GM21723 (cell line): ENCODE results near the gene TSPO.

Experiments used
- ATAC-seq: cut with Tn5 transposase; IDR thresholded peaks from one replicate; pipeline ENCODE4 v1.9.1; 2021; ENCODE audit warnings: mild to moderate bottlenecking, moderate library complexity; ENCODE audit not compliant: unreplicated experiment

The TSPO gene

DNA sequence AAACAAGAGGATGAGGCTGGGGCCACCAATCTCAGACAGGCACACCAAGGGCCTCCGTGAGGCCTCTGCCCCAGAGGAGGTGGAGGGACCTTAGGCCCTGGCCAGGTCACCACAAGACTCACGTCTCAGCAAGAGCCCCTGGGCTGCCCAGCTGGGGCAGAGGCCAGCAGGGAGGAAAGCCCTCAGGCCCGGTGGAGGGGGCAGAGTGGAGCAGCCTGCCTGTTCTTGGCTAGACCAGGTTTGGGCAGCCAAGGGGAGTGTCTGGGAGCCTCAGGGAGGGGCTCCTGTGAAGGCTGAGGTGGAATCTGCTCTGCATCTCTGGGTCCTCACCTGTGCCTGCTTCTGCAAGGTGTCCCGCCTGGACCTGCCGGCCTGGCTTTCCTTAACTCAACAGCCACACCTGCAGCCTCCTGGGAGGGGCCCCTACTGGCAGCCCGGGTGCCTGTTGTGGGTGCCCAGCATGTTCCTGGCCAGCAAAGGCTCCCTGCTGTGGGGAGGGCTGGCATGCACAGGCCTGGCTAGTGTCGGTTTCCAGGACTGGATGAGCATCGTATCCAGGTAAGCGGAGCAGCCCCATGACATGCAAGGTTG lies 23.7 kb downstream of the TSPO start:
- no peak for ATAC-seq

DNA sequence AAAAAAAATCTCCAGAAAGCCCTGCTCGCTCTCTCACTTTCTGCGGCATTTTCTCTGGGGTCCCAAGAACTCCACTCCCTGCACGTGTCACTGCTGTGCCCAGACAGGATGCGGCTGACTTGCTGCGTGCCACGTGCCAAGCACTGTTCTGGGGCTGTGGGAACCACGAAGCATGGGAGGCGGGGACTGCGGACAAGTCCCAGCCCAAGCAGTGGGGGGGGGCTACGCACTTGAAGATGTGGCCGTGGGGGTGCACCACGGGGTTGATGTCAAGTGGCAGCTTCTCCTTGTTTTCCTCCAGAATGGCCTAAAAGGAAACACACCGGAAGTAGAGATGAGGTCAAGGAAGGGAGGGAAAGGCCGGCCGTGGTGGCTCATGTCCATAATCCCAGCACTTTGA lies 24.7 kb downstream of the TSPO start:
- no peak for ATAC-seq

DNA sequence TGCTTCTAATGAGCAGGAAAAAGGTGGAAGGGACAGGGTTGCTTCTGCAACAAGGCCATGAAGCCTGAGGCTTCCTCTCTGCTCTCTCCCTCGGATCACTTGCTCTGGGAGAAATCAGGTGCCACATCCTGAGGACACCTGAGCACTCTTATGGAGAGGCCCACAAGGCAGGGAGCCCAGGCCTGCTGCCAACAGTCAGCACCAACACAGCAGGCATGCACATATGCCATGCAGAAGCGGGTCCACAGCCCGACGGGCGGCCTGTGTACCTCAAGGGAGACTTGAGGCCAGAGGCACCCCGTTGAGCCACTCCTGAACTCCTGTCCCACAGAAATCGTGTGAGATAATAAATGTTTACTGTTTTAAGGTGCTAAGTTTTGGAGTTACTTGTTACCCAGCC lies 26.1 kb downstream of the TSPO start:
- no peak for ATAC-seq

DNA sequence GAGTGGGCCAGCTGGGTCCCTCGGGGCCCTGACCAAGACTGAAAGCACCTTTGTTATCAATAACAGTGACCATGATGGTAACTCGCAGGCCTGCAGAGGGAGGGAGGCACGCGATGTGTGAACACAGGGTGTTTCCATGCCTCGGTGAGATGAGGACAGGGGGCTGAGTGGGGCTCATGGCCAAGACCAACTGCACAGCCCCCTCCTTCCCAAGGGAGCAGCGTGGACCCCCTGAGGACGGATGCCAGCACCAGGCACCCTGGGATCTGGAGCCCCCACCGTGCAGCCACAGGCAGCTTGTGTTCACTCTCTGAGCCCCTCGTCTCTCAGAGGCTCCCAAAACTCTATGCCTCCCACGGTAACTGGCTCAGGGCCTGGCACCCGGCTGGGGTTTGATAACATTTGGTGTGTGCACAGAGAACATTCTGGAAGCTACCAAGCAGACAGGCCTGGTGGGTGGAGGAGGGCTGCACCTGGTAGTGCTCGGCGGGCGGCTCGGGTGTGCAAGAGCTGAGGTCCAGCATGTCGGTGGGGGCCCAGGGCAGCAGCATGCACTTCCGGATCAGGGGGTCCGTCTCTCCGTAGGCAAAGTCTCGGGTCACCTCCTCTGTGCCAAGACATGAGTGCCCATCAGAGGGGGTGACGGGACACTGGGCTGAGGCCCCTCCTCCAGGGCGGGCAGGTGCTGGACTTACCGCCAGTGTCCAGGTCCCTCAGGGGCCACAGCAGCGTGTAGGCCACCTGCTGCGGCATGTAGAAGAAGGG lies 28.0 kb downstream of the TSPO start:
- no peak for ATAC-seq

DNA sequence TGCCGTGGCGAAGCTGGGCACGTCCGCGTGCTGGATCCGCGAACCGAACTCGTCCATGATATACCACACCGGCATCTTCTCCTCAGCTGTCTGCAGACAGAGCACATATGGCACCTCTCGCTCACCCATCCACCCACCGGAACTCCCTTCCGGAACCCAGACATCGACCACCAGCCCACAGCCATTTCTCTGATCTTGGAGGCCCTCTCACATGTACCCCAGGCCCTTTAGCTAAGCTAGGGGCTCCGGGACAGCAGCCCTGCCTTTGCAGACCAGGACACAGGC lies 28.5 kb downstream of the TSPO start:
- no peak for ATAC-seq

DNA sequence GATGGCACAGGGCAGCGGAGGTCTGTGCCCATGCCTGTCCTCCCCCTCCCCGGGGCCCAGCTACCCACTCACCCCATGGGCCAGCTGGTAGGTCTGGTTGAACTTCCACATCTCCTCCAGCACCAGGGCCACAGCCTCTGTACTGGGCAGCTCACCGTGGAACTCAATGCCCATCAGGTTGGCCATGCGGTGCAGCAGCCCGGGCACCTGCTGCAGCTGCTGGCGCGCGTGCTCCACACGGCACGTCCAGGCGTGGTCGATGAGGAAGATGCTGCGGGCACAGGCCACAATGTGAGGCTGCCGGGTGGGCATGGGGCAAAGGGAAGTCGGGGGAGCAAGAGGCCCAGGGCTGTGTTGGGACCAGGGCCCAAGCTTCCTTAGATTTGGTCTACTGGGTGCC lies 29.3 kb downstream of the TSPO start:
- ATAC-seq, result no peak

DNA sequence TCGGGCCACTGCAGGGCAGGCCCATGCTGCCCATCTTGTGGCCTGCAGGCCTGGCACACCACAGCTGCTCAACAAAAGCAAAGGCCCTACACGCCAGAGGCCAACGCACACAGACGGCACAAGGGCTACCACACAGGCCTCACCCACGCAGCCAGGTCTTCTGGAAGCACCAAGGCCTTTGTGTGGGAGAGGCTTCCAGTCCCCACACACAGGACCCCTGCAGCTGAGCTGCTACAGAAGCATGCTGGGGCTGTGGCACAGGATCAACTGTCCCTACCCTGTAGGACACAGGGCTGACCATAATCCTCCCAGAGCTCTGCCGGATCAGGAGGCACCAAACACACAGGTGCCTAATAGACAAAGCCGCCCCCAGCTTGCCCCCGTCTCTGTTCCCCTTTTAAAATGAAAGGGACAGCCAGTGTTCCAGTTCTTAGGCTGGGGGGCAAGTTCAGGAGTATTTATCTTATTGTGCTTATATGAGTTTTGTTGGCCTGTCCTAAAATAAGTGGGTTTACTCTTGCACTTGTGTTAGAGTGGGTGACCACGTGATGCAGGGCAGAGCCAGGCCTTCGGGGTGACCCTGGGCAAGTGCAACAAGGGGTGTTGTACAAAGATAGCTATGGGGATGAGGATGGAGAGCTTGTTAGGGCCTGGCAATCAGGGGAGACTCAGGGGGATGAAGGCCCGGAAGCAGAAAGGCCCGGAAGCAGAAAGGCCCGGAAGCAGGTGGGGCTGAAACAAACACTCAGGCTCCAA lies 30.1 kb downstream of the TSPO start:
- ATAC-seq, result no peak

DNA sequence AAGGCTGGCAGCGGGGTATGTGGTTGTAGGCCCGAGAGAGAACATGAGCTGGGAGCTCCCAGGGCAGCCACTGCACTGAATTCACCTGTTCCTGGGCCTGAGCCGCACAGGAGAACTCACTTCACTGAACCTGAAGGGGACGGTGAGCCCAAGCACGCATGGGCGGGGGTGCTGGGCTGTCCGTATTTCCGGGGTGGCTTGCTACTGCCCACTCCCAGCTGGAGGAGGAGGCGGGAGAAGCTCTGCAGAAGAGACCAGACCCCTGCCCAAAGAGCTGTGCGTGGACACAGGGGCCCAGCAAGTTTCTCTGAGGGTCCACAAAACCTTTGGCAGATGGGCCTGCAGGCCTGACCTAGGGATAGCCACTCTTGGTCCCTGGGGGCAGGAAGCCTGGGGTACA lies 30.8 kb downstream of the TSPO start:
- no peak for ATAC-seq

DNA sequence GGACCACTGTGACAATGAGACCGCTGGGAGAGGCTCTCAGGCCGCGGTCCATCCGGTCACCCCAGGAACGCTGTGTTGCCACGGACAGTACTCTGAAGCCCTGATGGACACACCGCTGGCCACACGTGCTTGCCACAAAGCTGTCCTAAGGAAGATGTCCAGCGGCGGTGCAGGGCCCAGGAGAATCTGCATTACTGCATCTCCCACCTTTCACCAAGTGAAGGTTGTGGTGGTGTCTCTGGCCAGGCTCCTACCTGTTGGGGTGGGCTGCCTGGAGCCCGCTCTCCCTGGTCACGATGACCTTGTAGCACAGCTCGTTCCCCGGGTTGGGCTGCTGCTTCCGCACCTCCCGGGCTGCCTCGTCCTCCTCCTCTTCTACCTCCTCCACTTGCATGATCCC lies 31.4 kb downstream of the TSPO start:
- ATAC-seq, result no peak

DNA sequence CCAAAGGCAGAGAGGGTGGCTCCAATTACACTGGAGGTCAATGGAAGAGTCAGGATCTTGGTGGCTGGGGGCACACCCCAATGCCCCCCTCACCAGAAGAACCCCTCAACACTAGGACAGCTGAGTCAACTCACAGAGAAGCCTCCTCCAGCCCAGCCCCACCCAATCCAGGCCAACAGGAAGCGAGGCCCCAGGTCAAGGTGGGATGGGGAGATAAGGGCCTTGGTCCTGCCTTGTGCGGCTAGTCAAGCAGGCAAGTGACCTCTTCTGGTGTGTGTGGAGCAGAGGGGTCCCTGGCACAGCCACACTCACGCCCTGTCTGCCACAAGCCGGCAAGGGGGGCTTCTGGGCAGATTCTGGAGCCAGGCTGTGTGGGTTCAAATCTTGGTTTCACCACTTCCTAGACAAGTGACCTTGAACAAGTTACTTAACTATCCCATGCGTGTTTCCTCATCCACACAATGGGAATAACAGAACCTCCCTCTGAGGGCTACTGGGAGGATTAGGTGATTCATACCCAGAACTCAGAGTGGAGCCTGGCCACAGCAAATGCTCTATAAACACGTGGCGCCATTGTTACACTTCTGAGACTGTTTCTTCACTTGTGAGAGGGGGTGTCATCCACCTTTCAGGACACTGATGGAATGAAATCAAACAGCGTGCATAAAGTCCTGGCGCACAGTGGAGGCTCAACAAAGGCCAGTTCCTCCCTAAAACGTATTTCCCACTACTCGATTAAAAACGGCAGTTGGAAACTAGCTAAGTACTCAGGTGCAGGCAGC lies 32.3 kb downstream of the TSPO start:
- ATAC-seq, result no peak

DNA sequence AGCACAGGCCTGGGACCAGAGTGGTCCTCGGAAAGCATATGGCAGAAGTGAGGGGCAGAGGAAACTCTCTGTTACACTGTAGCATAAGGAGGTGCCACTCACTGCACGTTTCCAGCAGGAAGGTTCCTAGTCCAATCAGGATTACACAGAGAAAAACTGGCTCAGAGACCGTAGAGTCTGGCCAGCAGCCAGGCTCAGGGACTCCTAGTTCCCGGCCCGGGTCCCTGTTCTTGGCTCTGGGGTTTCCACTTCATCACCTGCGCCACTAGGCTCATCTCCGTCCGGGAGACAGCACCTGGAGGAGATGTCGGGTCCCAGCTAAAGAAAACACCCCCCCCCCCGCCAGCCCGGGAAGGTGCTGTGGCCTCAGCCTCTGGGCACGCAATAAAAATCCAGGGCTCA lies 34.5 kb downstream of the TSPO start:
- no peak for ATAC-seq

DNA sequence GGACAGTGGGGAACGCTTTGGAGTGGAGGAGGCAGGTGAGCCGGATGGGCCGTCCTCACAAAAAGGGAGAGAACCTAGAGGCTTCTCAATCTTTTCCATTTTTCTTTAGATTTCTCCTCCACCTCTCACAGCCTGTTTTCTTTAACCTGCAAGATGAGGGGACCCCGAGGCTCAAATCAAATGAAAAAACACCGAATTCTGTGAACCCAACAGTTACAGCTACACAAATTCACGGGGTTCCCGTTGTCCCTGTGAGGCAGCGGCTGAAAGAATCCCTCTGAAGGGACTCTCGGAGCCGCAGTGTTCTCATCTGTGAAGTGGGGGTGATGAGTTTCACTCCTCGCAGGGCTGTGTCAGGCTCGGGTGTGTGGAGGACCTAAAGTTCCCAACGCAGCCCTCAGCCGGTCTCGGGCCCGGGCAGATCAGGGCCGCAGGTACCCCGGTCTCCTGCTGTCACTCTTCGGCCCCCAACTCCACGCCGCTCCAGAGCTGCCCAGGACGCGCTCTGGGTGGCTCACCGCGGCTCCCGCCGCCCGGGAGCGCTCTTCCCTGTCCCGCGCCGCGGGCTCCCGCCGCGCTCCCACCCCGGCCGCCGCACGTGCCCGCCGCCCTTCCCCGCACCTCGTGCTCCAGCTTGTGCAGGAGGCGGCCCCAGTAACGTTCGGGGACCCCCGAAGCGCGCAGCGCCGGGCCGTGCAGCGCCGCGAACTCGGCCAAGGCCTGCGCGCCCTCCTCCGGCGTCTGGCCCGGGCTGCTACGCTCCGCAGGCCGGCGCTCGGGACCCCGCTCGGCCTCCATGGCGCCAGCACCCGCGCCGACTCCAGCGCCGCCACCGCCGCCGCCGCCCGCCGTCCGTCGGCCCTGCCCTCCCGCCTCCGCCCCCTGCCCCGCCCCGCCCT lies 35.2 kb downstream of the TSPO start, which contains the start of gene TTLL12:
TSS of gene TTLL12 (minus strand) at position 863 of the 899 bp plus-strand sequence. CDS start at position 798, 65 bp downstream.
- peak; percentile 44 for ATAC-seq

DNA sequence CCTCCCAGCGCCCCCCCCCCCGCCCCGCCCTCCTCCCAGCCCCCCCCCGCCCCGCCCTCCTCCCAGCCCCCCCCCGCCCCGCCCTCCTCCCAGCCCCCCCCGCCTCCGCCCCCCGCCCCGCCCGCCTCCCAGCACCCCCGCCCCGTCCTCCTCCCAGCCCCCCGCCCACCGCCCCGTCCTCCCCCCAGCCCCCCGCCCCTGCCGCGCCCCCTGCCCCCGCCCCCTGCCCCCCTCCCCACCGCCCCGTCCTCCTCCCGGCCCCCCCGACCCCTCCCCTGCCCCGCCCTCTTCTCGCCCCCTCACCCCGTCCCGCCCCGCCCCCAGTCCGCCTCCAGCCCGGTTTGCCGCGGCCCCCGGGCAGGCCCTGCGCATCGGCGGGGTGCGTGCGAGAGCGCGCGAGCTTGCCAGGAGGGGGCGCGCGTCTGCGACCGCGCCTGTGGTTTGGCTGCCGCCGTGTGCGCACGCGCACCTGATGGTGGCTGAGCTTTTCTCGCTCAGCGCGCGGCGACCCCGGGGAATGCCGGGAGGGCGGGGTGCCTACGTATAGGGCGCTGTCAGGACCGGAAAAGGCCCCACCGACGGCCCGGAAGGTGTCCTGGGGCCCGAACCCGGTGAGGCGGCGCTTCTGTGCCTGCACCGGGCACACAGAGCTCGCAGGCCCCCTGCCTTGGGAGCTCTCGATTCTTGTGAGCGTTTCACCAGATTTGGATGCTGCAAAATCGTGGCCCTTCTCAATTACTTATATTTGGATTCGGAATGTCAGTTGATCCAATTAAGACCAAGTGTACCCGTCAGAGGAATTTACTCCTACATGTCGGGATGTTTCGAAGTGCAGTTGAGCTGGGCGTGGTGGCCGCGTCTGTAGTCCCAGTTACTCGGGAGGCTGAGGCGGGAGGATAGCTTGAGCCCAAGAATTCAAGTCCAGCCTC lies 36.1 kb downstream of the TSPO start:
- ATAC-seq, result peak; percentile 76

DNA sequence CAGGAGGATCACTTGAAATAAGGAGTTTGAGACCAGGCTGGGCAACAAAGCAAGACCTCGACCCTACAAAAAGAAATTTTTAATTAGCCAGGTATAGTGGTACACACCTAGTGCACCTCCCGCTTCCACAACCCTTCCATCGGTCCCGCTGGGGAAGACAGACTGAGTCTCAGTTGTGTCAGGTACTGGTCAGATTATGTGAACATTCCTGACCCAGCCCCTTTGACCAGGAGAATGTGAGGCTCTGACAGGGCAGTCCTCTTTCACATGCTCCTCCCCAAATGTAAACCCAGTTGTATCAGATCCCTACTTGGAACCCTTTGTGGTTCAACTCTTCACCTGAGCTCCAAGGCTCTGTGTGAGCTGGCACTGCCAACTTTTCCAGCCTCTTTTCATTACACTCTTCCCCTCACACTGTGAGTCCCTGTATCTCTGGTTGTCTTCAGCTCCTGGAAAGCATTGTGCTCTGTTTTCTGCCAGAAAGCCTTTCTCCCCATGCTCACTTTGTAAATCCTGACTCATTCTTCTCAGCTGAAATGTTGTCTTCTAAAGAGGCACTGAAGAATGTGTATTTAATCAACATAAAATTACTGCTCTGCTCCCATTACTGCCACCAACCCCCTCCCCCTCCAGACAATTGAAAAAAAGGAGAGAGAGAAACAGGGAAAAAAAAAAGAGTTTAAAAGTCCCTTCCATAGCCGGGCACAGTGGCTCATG lies 37.6 kb downstream of the TSPO start:
- no peak for ATAC-seq

DNA sequence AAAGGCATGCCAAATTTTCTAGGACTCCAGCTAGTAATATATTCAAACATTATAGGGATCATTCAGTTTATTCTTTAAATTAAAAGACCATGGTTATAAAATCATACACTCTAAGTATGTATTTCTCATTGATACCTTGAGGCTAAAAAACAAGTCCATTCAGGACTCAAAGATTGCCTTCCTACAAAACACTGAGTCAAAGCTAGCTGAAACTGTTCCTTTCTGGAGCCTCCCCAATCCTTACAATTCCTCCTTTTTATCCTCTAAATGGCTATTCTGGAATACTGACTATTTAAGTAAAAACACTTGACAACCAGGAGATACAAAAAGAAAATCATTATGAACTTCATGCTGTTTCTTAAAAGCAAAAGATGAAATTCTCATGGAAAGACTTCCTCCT lies 40.5 kb downstream of the TSPO start:
- no peak for ATAC-seq

DNA sequence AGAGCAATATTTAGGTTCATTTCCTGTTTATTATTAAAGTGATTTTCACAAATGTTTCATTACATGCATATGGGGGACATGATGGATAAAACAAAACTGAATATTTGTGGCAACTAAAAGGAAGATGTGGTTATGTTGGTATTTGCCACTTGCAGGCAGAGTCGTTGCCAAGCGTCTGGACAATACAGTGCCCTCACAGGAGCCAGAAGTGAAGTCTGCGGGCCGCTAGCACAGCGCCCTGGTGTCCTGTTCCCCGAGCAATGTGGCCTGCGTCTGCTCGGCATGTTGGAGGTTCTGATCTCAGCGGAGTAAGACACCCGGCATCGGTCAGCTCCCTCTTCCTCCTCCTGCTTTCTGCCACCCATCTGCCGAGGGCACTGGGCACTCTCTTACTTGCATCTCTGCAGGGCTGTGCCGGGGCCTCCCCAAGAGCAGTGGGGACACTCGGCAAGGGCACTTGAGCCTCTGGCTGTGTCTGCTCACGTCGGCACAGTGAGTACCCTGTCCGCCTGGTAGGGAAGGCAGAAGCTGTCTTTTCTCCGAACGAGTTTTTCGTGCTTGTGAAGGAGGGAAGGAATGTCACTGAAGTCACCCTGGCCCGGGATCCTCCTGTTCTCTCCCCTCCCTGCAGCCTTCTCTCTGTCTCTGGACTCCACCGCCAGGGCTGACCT lies 46.0 kb downstream of the TSPO start:
- no peak for ATAC-seq

DNA sequence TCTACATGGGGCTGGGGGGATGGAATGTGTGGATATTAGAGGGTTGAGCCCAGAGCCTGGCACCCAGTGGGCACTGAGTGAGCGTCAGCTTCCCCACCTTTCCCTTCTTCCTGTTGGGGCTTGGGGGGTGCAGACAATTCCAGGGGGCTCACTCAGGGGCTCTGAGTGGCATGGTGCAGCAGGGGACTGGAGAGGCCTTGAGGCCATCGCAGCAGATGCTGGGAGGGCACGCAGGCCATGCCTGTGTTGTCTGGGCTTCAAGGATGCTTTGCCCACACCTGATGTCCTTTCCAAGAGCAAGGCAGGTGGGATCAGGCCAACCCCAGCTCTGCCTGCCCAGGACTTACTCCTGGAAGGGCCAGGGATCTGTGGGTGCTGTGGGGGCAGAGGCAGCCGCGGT lies 46.8 kb downstream of the TSPO start:
- ATAC-seq, result no peak

DNA sequence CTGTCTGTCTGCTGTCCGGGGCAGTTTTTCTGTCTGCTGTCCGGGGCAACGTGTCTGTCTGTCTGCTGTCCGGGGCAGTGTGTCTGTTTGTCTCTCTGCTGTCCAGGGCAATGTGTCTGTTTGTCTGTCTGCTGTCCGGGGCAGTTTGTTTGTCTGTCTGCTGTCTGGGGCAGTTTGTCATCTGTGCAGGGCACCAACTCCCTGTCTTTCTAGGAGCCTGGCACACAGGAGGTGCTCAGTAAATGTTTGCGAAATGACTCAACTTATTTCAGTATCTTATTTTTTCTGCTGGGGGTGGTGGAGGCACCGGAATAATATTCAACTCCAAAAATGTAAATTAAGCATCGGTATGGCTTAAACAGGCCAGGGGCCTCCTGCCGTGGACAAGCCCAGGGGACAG lies 47.6 kb downstream of the TSPO start:
- ATAC-seq, result no peak
